Activated CD8-positive, alpha-beta memory T cell treated with anti-CD3 and anti-CD28 coated beads for 1 hour (primary cell): ENCODE data around the gene STAT2.
"Not testable (repeated sequence)": the region's sequence is repeated elsewhere in the genome, so short reads cannot be mapped to it uniquely, and the experiment has no call there.

Source experiments
- DNase-seq, 2 donors: peaks; one replicate each; pipeline ENCODE4 v3.0.0-alpha.2; 2020; ENCODE audit warnings: low read depth in 1 of 2; ENCODE audit errors: extremely low read depth in 1 of 2

The STAT2 gene

DNA sequence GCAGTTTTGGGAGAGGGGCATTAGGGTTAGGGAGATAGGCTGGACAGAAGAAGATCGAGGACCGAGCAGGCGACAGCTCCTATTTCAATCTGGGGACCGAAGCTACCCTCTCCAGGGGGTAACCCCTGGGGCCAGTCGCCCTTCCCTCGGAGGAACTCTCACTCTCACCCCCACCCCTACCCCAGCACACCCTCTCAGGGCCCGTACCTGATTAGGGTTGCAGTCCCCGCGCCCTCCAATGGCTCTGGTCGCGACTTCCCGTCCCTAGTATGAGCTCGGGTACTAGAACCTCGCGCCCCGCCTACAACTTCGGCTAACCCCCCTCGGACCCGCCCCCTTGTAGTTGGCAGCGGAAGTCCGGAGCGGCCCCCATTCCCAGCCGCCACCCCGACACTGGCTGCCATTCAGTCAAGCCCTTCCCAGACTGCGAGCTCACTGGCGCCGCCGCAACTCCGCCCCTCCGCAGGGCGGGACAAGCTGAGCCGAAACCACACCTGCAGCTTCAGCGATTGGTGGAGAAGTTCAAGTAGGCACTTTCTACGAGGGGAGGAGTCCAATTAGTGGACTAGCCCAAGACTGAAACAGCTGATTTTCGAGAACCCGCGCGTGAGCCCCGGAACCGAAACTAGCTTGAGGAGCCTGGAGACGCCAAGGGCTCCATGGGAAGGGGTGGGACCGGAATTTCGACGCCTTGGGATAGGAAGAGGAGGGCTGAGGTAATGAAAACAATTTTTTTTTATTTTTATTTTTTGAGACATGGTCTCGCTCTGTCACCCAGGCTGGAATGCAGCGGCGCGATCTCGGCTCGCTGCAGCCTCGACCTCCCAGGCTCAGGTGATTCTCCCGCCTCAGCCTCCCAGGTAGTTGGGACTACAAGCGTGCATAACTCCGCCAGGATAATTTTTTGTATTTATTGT lies at the start of gene STAT2:
Gene STAT2, minus strand, starts transcription at position 257 of the 917 bp plus-strand sequence. CDS start 3,536 bp downstream, outside the sequence.
- DNase-seq, result peak; percentile 97

DNA sequence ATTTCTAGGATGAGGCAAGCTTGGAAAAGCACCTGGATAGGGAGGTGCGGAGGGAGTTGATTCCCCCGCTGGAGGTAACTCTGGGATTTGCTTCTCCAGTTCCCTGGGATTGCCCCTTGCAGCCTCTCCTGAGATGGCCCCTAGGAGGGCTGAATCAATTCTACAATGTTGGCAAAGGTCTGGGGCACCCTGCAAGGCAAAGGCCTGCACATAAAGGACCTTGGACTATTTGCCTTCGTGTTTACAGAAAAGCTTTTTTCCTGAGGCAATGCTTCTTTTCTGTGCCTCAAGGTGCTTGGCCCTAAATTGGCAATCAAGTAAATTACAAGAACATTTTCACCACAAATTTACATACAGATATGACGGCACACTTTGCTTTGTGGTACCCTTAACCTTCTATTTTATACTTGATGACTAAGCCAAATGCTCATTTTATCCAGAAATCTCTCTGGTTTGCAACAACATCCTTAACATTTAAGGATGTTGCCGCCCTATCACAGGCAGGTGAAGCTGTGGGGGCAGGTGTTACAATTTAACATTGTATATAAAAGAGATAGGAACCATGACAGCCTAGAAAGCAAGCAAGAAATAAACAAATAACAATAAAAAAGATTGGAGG lies 49.0 kb upstream of the STAT2 start:
- DNase-seq, result no peak

DNA sequence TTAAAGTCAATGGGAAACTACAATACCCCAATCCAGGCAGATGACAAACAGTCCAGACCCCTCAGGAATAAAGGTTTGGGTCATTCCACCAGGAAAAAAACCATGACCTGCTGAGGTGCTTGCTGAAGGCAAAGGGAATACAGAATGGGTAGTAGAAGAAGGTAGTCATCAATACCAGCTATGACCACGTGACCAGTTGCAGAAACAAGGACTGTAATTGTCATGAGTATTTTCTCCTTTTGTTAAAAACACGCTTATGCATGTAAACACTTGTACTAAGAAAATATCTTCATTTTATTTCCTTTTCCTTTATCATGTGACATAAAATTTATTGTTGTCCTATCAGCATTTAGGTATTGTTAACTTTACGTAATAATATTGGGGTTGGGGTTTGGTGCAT lies 44.3 kb upstream of the STAT2 start:
- not testable (repeated sequence) for DNase-seq

- DNase-seq, result not testable (repeated sequence)
These were observed 41.7 kb upstream of the STAT2 start for GRCh38 chr12:56401612-56402011.

- DNase-seq, result not testable (repeated sequence)
These were observed 41.2 kb upstream of the STAT2 start for GRCh38 chr12:56401125-56401524.

GRCh38 chr12:56399466-56399865 lies 39.6 kb upstream of the STAT2 start:
- DNase-seq, result not testable (repeated sequence)

DNA sequence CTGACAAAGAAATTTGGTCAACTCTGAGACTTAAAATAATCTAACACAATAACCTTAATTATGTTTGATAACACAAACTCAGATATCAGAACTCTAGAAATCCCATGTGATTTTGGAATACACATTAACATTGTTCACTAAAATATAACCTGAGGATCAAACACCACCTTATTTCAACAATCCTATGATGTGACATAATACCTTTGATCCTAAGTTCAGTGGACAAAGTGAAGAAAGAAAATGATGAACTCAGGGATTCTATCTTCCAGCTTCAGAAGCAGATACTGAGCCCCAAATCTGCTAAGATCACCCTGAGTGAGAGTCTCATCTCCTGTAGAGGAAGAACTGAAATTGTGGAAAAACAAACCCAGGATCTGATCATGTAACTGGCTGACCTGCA lies 38.4 kb upstream of the STAT2 start:
- DNase-seq, result no peak

DNA sequence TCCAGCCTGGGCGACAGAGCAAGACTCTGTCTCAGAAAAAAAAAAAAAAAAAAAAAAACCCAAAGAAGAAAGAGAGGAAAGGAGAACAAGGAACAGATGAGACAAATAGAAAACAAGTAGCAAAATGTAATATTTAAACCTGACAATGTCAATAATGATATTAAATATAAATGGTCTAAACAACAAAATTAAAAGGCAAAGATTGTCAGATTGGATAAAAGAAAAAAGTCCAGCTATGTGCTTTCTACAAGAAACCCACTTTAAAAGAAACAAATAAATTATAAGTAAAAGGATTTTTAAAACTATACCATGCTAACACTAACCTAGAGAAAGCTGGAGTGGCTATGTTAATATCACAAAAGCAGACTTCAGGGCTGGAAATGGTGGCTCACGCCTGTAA lies 32.4 kb upstream of the STAT2 start:
- no peak for DNase-seq

GRCh38 chr12:56391721-56392120 lies 31.8 kb upstream of the STAT2 start:
- DNase-seq, result no peak

- DNase-seq, result no peak
These were observed 29.5 kb upstream of the STAT2 start for GRCh38 chr12:56389412-56389811.

GRCh38 chr12:56387152-56387736 lies 27.3 kb upstream of the STAT2 start:
- DNase-seq, result no peak

DNA sequence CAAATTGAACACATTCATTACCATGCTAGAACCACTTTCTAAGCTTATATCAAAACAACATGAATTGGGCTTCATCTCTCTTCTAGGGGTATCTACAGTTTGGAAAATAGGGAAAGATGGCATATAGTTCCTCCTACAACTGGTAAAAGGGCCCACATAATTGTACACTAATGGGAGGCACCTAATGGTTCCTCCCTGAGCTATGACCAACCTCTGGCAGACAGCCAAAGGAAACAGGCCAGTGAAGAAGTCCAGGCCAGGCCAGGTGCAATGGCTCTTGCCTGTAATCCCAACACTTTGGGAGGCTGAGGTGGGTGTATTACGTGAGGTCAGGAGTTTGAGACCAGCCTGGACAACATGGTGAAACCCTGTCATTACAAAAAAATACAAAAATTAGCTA lies 26.0 kb upstream of the STAT2 start:
- DNase-seq, result no peak

GRCh38 chr12:56382611-56383010 lies 22.7 kb upstream of the STAT2 start:
- no peak for DNase-seq

- DNase-seq, result no peak
These were observed 18.0 kb upstream of the STAT2 start for GRCh38 chr12:56377989-56378316.

- DNase-seq, result no peak
These were observed 17.5 kb upstream of the STAT2 start for GRCh38 chr12:56377310-56377988.

GRCh38 chr12:56375598-56376434 lies 15.9 kb upstream of the STAT2 start:
- no peak for DNase-seq

- DNase-seq, result no peak
These were observed 15.1 kb upstream of the STAT2 start for GRCh38 chr12:56374726-56375597.

- DNase-seq, result no peak
These were observed 13.6 kb upstream of the STAT2 start for GRCh38 chr12:56373515-56373914.

DNA sequence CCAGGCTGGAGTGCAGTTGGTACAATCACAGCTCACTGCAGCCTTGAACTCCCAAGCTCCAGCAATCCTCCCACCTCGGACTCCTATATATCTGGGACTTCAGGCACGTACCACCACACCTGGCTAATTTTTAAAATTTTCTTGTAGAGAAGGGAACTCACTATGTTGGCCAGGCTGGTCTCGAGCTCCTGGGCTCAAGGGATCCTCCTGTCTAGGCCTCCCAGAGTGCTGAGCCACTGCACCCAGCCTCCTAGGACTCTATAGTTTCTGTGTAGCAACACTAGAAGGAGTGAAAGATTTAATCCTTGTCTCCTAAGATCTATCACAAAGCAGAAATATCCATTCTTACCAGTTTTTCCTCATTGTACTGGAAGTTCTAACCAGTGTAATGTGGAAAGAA lies 7.0 kb upstream of the STAT2 start:
- DNase-seq, result no peak
